ENCODE measurements around the gene FBLN7.

Gene FBLN7

DNA sequence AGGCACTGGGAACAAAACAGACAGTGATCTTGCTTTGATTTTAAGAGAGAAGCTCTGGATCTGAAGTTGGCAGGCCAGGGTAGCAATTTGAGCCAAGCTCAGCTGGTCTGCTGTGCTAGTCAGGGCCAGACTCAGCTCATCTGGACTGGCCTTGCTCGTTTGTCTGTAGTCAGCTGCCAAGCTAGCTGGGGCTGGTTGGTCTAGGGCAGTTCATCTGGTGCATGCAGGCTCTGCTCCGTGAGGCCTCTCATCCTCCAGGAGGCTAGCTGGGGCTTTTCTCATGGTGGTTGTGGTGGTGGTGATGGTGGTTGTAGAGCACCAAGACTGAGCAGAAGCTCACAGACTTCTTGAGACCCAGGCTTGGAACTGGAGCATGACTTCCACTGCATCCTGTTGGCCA lies 10.3 kb downstream of the FBLN7 start:
- H3K4me3 ChIP-seq, result no peak overlapping the region
- DNase-seq (ENCODE audit: low spot score), result no peak
- TF ChIP-seq, protein P1, sequence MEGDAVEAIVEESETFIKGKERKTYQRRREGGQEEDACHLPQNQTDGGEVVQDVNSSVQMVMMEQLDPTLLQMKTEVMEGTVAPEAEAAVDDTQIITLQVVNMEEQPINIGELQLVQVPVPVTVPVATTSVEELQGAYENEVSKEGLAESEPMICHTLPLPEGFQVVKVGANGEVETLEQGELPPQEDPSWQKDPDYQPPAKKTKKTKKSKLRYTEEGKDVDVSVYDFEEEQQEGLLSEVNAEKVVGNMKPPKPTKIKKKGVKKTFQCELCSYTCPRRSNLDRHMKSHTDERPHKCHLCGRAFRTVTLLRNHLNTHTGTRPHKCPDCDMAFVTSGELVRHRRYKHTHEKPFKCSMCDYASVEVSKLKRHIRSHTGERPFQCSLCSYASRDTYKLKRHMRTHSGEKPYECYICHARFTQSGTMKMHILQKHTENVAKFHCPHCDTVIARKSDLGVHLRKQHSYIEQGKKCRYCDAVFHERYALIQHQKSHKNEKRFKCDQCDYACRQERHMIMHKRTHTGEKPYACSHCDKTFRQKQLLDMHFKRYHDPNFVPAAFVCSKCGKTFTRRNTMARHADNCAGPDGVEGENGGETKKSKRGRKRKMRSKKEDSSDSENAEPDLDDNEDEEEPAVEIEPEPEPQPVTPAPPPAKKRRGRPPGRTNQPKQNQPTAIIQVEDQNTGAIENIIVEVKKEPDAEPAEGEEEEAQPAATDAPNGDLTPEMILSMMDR (IDR thresholded peaks at IDR 0.05), result no peak
- H3K27ac ChIP-seq, result no peak overlapping the region

DNA sequence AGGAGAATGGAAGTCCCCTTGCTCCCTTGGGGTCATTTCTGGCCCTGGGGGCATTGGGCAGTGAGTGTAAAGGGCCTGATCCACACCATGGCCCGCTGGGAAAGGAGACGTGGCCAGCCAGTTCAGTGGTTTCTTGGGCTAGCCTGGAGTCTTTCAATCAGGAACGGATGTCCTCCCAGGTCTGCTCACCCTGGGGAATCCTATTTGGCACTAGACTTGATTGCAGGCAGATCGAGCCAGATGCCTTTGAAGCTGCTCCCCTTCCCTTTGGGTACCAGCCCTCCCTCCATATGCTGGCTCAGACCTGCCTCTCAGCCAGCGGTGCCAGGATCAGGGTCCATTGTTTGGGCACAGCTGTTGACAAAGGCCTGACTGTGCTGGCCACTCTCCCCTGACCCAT lies 11.0 kb downstream of the FBLN7 start:
- TF ChIP-seq, protein P1 (IDR thresholded peaks at IDR 0.05), result no peak
- no peak overlapping the region for H3K4me3 ChIP-seq
- no peak overlapping the region for H3K27ac ChIP-seq
- no peak for DNase-seq (ENCODE audit: low spot score)

DNA sequence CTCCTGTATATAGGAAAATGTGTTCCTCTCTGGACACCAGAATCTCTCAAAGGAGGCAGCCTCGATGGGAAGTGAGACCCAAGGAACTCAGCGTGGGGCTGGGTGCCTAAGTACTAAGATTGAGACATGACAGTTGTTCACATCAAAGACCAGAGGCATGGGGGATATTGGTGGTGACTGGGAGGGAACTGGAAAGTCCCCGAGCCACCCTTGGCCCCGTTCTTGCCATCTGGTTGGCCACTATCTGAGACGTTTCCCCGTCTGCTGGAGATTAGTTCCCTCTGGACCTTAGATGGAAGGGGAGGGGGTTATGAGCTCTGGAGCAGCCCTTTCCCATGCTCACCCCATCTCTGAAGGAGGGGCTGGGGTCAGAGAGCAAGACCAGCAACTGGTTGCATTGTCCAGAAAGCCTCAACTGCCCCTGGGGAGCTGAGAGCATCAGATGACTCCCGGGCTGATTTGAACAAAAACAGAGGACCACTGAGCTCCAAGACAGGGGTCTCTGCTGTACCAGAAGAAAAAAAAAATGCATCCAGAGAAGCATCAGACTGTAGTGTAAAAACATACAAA lies 11.8 kb downstream of the FBLN7 start:
- H3K27ac ChIP-seq, result peak overlapping the region in 1 of 2 donors; percentile 56
- no peak overlapping the region for H3K4me3 ChIP-seq
- DNase-seq (ENCODE audit: low spot score), result no peak
- TF ChIP-seq, protein P1 (IDR thresholded peaks at IDR 0.05), result no peak

DNA sequence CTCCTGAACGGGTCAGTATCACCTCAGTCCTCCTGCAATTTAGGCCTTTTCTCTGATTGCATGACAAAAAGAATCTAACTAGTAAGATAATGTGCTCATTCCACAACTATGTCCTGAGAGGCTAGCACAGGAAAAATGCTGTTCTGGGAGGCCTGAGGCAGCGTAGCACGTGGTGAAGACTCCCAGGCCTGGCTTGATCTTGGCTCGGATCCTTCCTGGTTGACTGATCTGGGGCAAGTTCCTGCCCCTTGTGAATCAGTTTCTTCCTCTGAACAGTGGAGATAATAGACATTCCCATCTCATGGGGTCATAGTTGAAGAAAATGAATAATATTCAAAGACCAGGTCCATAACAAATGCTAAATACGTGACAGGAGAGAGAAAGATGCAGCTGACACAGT lies 12.3 kb downstream of the FBLN7 start:
- H3K4me3 ChIP-seq, result no peak overlapping the region

DNA sequence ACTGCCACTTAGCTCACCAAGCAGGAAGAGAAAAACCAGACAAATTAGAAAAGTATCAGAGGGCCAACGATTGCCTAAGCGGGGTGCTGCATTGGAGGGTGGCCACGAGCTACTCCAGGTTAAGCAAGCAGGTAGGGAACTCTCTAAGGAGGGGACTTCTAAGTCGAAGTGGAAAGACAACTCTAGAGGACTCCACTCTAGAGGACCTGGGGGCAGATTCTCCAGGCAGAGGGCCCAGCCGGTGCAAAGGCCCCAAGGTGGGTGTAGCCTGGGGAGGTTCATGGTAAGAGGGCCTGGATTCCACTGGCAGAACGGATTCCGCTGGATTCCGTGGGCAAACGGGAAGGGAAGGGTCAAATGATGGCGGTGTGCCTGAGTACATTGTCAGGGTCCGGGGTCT lies 12.7 kb downstream of the FBLN7 start:
- DNase-seq (ENCODE audit: low spot score), result peak; percentile 45
- TF ChIP-seq, protein P1 (IDR thresholded peaks at IDR 0.05), result no peak
- Histone ChIP-seq H3K4me3 (no peak overlapping the region), H3K27ac (peak overlapping the region in 1 of 2 donors; percentile 56)

More for the DNA sequence above, 12.3 kb downstream of the FBLN7 start:
- TF ChIP-seq, protein P1 (IDR thresholded peaks at IDR 0.05), result no peak
- H3K27ac ChIP-seq, result peak overlapping the region in 1 of 2 donors; percentile 56
- peak; percentile 69 for DNase-seq (ENCODE audit: low spot score)

DNA sequence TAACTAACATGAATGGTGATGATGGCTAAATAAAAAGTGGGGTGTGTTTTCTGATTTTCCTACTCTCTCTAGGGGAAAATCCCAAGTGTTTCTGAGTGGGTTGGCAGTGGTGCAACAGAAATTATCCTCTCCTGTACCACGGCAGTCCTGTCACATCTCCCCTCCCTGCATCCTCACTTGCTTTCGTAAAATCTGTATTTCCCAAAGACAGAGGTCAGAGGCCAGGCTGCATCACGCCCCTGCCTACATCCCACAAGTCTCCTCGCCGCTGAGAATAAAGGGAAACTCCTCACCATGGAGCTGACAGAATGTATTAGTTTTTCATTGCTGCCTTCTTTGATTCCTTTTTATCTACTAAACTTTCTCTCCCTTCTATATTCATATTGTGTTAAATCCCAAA lies 13.1 kb downstream of the FBLN7 start:
- TF ChIP-seq, protein P1 (IDR thresholded peaks at IDR 0.05), result no peak
- Histone ChIP-seq H3K4me3 (no peak overlapping the region), H3K27ac (no peak overlapping the region)
- DNase-seq (ENCODE audit: low spot score), result peak; percentile 14

DNA sequence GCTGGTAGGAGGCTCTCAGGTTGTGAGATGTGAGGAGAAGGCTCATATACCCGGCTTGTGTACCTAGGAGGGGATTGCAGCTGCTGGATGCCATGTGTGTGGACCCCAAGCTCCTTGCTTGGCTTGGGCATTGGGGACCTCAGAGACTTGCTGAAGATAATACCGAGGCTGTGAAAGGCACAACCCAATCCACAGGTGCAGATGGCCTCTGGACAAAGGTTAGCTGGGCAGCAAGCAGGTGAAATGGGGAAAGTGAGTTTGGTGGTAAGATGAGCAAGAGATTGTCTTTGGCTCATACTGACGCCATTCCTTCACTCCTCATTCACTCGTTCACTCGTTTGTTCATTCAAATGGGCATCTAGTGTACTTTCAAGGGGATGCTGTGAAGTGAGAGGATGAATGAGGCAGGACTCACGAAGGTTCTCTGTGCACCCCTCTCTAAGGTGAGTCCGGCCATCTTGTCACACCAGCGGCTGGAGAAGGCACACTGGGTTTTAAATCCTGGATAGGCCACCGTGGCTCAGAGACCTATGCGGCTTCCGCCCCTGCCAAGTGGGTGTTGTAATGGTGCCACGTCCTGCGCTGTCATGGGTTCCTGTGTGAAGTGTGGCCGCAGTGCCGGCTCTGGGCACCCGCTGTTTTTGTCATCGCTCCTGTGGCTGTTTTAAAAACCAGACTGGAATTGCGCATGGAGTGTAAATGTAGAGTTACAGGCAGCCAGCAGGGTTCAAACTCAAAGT lies 13.7 kb downstream of the FBLN7 start:
- DNase-seq (ENCODE audit: low spot score), result peak; percentile 29
- Histone ChIP-seq H3K27ac (no peak overlapping the region), H3K4me3 (no peak overlapping the region)
- TF ChIP-seq, protein P1 (IDR thresholded peaks at IDR 0.05), result no peak

All from coronary artery (tissue), 2 donors.